ENCODE results near the gene SNX8.

- TF ChIP-seq RAD21 (IDR thresholded peaks at IDR 0.05; ENCODE audit: low read depth) (no peak), EP300 (IDR thresholded peaks at IDR 0.05; ENCODE audit: borderline replicate concordance) (no peak), REST (IDR thresholded peaks at IDR 0.05; ENCODE audit: low read depth) (no peak), MAX (IDR thresholded peaks at IDR 0.05) (no peak), ZBTB7A (IDR thresholded peaks at IDR 0.05; ENCODE audit: low read depth) (no peak; the same call in 1 of the 2 replicates)
Observed at GRCh38 chr7:2224491-2224928, 89.7 kb downstream of the SNX8 start.

Data from Ishikawa (cell line).